ENCODE results near the gene SMIM44. TPM values are rescaled to one million over a fixed set of nuclear protein-coding genes. Genes with fewer than 3 reads are reported as not detected.

SMIM44 gene
- total and polyA plus RNA-seq, 2 donors (not counting 1 experiment from before 2014, with no cell fraction given): not detected

- TF ChIP-seq EZH2 (IDR thresholded peaks at IDR 0.05; ENCODE audit: low read length, missing control alignments) (no peak), CTCF (conservative IDR thresholded peaks at IDR 0.05 in 1 of 2, IDR thresholded peaks at IDR 0.05 in 1 of 2; ENCODE audit: low read depth in 1 of 2, low read length in 2 of 2) (no peak)
- Histone ChIP-seq H3K27ac (ENCODE audit: insufficient read depth, low read length) (peak within 1 kb of the TSS; percentile 90), H3K27me3 (ENCODE audit: control insufficient read depth, insufficient read depth, low read length) (no peaks in the 10 kb centered on the region), H3K9ac (ENCODE audit: insufficient read depth, low read length) (peak within 1 kb of the TSS; percentile 89), H3K9me3 (ENCODE audit: control insufficient read depth, insufficient read depth, low read depth, low read length) (no peaks in the 10 kb centered on the region), H3K36me3 (ENCODE audit: control insufficient read depth, insufficient read depth, low read length) (peaks cover 9% of the 10 kb centered on the region), H4K20me1 (ENCODE audit: control insufficient read depth, extremely low read depth, insufficient read depth, low read length) (no peaks in the 10 kb centered on the region), H3K4me2 (ENCODE audit: extremely low read depth, insufficient read depth, low read length) (peak within 1 kb of the TSS; percentile 98), H3K79me2 (ENCODE audit: control insufficient read depth, insufficient read depth, low read length) (peaks cover 45% of the 10 kb centered on the region), H3K4me3 (replicated peaks in 1 of 4; ENCODE audit: control extremely low read depth in 1 of 4, insufficient read depth in 1 of 4, low read depth in 3 of 4, low read length in 4 of 4) (peak within 1 kb of the TSS; percentile 82 to 93 (median 86)), H2AFZ (ENCODE audit: low read length) (peak within 1 kb of the TSS; percentile 98), H3K4me1 (ENCODE audit: control insufficient read depth, extremely low read depth, insufficient read depth, low read length) (peaks cover 2% of the 10 kb centered on the region)
- peak; percentile 97 to 98 for DNase-seq (ENCODE audit: low read depth in 2 of 2)
These were observed 22.6 kb upstream of the SMIM44 start, which contains the start of gene FZR1 for GRCh38 chr19:3505598-3506383. FZR1 (plus strand) TSS chr19:3506311; CDS start chr19:3522990, 16,679 bp downstream.

GRCh38 chr19:3504735-3505134, 21.5 kb upstream of the SMIM44 start:
- H3K9ac ChIP-seq (ENCODE audit: insufficient read depth, low read length): no peak overlapping the region
- no peak overlapping the region for H3K4me2 ChIP-seq (ENCODE audit: extremely low read depth, insufficient read depth, low read length)
- no peaks in the 10 kb centered on the region for H3K27me3 ChIP-seq (ENCODE audit: control insufficient read depth, insufficient read depth, low read length)
- no peaks in the 10 kb centered on the region for H3K9me3 ChIP-seq (ENCODE audit: control insufficient read depth, insufficient read depth, low read depth, low read length)
- H3K36me3 ChIP-seq (ENCODE audit: control insufficient read depth, insufficient read depth, low read length): peaks cover 6% of the 10 kb centered on the region
- no peaks in the 10 kb centered on the region for H4K20me1 ChIP-seq (ENCODE audit: control insufficient read depth, extremely low read depth, insufficient read depth, low read length)
- no peak overlapping the region for H3K4me3 ChIP-seq (replicated peaks in 1 of 4; ENCODE audit: control extremely low read depth in 1 of 4, insufficient read depth in 1 of 4, low read depth in 3 of 4, low read length in 4 of 4)
- no peak for TF ChIP-seq EZH2 (IDR thresholded peaks at IDR 0.05; ENCODE audit: low read length, missing control alignments)
- no peak for TF ChIP-seq CTCF (conservative IDR thresholded peaks at IDR 0.05 in 1 of 2, IDR thresholded peaks at IDR 0.05 in 1 of 2; ENCODE audit: low read depth in 1 of 2, low read length in 2 of 2)
- no peak for DNase-seq (ENCODE audit: low read depth in 2 of 2)
- no peak overlapping the region for H2AFZ ChIP-seq (ENCODE audit: low read length)
- peaks cover 5% of the 10 kb centered on the region for H3K4me1 ChIP-seq (ENCODE audit: control insufficient read depth, extremely low read depth, insufficient read depth, low read length)
- no peak overlapping the region for H3K27ac ChIP-seq (ENCODE audit: insufficient read depth, low read length)
- peaks cover 41% of the 10 kb centered on the region for H3K79me2 ChIP-seq (ENCODE audit: control insufficient read depth, insufficient read depth, low read length)

- Histone ChIP-seq H3K27me3 (ENCODE audit: control insufficient read depth, insufficient read depth, low read length) (no peaks in the 10 kb centered on the region), H3K4me1 (ENCODE audit: control insufficient read depth, extremely low read depth, insufficient read depth, low read length) (peaks cover 8% of the 10 kb centered on the region), H3K4me3 (replicated peaks in 1 of 4; ENCODE audit: control extremely low read depth in 1 of 4, insufficient read depth in 1 of 4, low read depth in 3 of 4, low read length in 4 of 4) (no peak overlapping the region), H4K20me1 (ENCODE audit: control insufficient read depth, extremely low read depth, insufficient read depth, low read length) (no peaks in the 10 kb centered on the region), H3K4me2 (ENCODE audit: extremely low read depth, insufficient read depth, low read length) (no peak overlapping the region), H3K9me3 (ENCODE audit: control insufficient read depth, insufficient read depth, low read depth, low read length) (no peaks in the 10 kb centered on the region), H2AFZ (ENCODE audit: low read length) (no peak overlapping the region), H3K36me3 (ENCODE audit: control insufficient read depth, insufficient read depth, low read length) (no peaks in the 10 kb centered on the region), H3K27ac (ENCODE audit: insufficient read depth, low read length) (no peak overlapping the region), H3K9ac (ENCODE audit: insufficient read depth, low read length) (no peak overlapping the region), H3K79me2 (ENCODE audit: control insufficient read depth, insufficient read depth, low read length) (peaks cover 32% of the 10 kb centered on the region)
- TF ChIP-seq CTCF (conservative IDR thresholded peaks at IDR 0.05 in 1 of 2, IDR thresholded peaks at IDR 0.05 in 1 of 2; ENCODE audit: low read depth in 1 of 2, low read length in 2 of 2): no peak
- peak in 1 of 2 donors; percentile 45 for DNase-seq (ENCODE audit: low read depth in 2 of 2)
These were observed 19.9 kb upstream of the SMIM44 start for GRCh38 chr19:3503036-3503572.
